NCI-H146 (cell line): ENCODE measurements around the gene RLN2.

Source experiments
- DNase-seq: peaks from one replicate; lab custom pipeline; 2025; lab: John Stamatoyannopoulos, UW

The RLN2 gene

DNA sequence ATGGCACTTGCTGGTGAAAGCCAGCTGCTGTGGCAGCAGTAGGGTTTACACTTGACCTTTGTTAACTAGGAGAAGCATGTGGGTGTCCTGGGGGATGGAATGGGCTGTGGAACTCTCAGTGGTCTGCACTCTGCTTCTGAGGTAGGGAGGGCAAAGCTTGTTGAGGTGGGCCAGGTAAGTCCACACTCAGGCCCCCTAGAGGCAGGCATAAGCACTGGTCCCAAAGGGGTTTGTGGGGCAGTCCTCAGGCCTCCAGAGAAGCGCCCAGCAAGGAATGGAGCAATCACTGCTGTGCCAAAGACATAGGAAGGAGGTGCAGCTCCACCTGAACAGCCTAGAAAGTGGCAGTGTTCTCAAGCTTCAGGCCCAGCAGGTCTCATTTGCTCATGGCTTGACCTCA, 38.6 kb downstream of the RLN2 start:
- no peak for DNase-seq

- DNase-seq: no peak
These were observed 40.3 kb downstream of the RLN2 start for GRCh38 chr9:5264219-5264595.

GRCh38 chr9:5263351-5264218, 40.9 kb downstream of the RLN2 start:
- no peak for DNase-seq
